ENCODE data around the gene LRP1B.

DNA sequence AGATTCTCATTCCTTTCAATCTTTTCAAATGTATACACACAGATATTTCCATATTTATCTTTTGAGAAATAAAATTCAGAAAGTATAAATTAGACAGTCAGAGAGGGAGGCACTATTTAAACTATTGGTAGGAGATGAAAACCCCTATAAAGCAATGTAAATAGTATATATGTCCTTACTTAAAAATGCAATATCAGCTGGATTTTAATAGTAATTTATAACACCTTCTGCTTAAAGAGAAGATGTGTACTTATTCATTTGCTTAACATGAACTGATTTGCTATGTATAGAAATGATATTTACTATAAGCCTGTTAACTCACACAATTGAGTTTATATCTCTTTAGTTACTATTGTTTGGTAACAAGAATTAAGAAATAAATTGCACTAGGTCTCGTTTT is 163.3 kb downstream of the LRP1B start:
- no peak for TF ChIP-seq CTCF (IDR thresholded peaks at IDR 0.05)
- no peak for TF ChIP-seq POLR2A (IDR thresholded peaks at IDR 0.05)

Data from thyroid gland (tissue), 4 donors.